Stimulated activated CD4-positive, alpha-beta T cell treated with anti-CD3 and anti-CD28 coated beads, Interleukin-12 subunit alpha, Interleukin-12 subunit beta, amount 100 ng/mL, for 24 hours (primary cell): ENCODE results near the gene BARX1.
"Not testable (repeated sequence)": the region's sequence is repeated elsewhere in the genome, so short reads cannot be mapped to it uniquely, and the experiment has no call there.

ENCODE experiments used
- DNase-seq, 2 experiments: peaks; one replicate each; pipeline ENCODE4 v3.0.0-alpha.2; 2020; ENCODE audit warnings: low read depth in 2 of 2

The BARX1 gene

DNA sequence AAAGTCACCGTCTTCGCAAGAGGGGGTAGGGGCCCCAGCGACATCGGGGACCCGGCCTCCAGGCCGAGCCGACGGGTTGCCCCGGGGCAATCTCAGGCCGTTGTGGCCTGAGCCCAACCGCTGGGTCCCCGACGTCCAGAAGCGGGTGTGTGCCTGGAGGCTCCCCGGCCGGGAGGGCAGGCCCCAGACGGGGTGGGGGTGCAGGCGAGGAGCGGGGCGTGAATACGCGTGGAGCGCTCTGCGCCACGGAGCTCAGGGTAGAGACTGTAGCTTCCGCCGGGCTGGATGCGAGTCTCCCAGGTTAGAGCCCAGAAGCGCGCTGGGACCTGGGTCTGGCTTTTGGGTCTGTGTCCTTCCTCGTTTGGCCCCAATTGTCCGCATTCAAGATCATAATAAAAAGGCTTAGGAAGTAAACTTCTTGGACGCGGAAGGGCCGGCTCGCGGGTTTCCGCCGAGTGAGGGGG lies 3.5 kb downstream of the BARX1 start:
- DNase-seq, result no peak

DNA sequence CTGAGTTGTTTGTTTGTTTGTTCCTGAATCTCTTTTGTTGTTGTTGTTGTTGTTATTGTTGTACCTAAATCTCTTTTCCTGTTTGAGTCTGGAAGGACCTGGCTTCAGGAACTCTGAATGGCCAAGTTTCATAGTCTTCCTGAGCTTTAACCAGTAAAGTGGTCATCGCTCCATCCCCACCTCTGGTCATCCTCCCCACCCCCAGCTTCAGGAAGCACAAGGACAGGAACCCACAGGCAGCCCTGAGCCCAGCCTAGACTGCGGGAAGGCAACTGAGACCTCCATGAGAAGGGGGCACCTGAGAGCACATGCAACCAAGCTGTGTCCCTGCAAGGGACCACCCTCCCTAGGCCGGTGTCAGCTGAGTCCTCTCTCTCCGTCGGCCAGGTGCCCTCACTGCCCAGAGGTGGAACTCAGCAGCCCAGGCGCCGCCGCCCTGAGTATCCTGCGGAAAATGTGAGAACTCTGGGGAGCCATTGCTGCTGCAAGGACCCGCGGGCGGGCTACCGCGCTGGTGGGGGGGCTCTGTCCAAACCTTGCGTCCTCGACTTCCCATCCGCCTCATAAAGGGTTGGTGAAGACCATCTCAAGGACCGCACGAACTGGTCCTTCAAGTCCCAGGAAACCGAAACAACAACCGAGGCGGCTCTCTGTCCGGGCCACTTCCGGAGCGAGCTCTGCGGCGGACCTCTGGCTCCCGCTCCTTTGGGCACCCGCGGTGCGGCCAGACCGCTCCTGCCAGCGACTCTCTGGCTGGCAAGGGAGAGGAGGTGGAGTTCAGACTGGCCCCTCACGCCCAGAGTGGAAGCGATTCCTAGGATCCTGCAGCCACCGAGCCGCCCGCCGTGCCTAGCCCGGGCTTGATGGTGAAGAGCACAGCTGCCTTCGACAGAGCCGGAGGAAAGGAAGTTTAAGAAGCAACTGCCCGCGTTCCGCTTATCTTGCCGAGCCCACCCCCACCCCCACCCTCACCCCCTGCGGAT lies 4.2 kb downstream of the BARX1 start:
- DNase-seq, result no peak

DNA sequence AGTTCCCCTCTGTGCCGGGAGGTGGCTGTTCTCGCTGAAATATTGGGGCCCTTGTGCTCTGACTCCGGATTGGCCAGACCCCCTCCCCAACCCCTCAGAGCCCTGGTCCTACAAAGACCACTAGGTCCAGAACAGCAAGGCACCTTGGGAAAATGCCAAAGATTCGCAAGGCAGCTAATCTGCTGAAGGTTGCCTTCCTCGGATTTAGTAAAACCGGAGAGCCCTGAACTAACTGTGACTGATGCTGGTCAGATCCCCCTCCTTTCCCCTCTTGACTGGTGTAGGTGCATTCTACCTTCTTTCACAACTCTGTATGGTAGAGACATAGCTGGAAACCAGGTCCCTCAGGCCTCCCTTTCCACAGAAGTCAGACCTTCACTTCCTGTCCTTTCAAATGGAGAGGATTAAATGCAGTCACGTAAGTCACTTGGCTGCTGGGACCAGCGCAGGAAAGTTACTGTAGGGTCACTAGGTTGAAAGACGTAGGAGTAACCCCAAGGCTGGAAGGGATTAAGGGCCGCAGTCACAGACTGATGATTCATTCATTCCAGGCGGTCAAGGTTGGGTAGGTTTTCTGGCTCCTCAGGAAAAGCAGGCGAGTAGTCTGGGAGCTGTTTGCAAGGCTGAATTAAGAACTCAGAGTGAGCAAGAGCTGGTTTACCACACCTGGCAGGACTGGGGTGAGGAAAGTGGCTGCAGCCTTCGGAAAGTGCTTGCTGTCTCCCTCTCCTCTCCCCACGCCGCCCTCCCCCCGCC lies 5.3 kb downstream of the BARX1 start:
- DNase-seq, result no peak

DNA sequence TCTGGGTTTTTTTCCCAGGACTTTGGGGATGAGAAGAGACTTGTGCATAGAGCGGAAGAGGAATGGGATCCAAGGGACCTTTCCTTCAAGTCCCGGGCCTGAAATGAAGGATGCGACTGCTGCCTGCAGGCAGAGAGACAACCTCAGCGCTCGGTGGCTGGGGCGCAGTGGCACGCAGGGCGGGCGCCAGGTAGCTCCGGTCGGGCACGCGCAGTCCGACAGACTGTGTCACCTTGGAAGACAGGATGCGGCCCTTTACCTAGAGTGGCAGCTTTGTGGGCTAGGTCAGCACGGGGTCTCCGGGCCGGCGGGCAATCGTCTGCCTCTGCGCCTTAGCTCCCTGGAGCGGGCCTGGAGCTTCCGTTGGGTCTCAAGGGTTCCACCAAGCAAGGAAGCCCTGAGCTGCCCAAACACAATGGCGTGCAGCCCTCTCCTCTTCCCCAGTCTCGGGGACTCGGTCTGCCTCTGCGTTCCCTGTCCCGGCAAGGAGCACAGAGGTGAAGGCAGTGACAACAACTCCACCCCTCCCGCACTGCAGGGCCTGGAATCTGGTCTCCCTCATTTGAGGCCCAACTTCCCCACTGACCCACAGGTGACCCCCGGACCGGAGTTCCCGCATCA lies 6.0 kb downstream of the BARX1 start:
- no peak for DNase-seq

DNA sequence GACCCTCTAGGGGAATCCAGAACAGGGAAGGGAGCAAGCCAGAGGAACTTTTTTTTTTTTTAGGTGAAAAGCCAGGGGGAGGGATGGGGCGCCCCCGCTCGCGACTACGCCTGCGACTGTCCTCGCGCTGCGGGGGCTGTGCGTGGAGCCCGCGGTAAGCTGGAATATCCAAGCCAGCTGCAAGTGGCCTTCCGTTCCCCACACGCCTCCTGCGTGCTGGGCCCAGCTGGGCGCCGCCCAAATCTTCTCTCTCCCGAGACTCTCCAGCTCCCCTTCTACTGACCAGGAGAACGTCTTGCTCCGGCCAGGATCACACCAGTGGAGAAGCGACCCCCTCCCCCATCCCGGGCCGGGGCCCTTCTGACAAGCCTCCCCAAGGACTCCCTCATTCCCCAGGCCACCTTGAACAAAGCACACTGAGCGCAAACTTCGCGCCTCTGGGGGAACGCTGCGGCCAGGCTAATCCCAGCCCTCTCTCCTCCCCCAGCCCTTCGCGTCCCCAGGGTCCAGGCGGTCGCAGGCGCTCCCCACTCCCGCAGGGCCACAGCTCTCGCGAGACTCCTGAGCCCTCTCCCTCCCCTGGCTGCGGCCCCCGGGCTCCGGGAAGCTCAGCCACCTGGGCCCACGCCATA lies 6.6 kb downstream of the BARX1 start:
- DNase-seq, result no peak

DNA sequence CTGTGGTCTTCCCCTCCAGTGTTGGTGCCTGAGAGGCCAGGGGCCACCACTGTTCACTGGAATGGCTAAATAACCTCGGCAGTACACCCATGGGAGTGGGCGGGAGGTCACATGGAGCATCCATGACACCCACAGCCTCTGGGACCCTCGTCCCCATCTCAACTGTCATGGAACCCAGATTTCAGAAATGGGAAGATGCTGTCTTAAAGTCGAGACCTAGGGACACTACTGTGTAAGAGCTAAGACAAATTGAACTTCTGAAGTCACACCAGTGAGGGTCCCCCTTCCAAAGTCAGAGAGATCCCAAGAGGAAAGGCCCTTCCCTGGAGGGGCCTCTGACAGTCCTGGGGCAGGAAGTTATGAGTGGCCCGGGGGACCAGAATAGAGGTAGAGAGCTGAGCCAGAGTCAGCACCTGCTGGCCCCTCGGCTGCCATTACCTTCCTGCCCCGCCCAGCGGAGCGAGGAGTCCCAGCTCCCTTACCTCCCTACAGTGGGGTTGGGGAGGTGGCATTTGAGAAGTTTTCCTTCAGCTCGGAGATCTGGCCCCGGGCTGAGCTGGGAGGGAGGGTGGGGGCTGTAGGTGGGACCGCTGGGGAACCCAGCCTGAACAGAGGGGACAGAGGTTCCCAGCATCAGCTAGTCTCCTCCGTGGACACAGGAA lies 7.6 kb downstream of the BARX1 start:
- no peak for DNase-seq

DNA sequence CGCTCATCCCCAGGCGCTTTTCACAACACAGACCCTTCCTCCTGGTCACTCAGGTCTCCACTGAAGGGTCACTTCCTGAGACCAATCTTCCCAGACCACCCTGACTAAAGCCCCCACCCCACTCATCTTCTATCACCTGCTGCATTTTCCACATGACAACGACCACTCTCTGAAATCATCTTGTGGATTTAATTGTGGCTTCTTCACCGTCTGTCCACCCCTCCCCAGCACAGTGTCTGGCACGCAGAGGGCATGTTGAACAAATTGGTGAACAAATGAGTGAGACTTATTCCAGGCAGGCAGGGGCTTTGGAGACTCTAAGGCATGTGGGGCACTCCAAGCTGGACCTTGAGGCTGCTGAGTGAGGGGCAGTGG lies 8.8 kb downstream of the BARX1 start:
- DNase-seq, result no peak

DNA sequence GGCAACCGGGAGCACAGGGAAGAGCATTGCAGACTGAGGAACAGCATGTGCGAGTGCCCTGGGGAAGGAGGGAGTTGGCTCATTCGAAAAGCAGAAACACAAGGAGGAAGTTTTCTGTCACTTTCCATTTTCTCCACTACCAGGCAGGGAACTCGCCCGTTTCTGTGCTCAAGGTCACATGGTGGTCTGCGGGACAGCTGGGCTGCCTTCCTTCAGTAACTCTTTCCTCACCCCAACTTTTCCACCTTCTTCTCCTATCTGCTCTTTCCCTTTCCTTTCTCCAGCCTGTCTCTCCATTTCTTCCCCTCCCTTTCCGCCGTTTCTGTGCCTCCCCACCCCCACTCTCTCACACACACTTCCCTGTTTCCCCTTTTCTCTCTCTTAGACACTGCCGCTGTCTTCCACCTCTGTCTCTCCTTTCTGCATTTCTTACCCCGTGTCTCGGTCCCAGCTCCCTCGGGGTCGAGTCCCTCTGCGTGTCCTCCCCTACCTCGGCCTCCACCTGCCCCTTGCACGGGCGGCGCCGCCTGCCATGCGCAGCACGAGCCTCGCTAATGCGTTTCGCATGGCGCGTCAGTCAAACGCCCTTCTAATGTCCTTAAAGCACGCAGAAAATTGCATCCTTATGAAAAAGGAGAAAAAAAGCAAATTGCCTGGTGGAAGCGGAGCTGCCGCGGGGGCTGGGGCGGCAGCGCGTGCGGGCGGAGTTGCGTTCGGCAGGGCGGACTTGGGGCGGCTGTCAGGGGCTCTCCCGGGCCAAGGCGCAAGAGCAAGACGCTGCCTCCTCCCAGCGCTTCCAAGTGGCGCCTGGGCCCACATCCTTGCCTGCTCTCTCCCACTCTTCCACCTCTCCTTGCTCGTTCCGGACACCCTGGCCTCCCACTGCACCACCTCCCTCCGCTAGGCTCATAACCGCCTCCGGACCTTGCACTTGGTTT lies 9.5 kb downstream of the BARX1 start:
- DNase-seq, result no peak

DNA sequence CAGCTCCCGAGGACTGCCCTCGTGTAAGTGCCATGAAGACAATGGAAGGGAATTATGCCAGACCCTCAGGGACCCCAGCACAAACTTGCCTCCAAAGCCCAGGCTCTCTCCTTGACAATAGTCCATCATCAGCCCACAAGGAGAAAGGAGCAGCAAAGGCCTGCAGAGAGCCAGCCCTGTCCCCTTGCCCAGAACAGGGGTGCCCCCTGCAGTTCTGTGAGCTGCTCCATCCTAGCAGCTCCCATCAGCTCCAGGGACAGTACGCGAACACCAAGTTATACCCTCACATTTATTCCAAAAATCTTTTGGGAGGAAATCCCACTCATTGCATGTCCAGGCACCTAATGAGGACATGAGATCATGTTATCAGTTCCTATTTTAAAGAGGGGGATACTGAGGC lies 11.1 kb downstream of the BARX1 start:
- DNase-seq, result no peak

DNA sequence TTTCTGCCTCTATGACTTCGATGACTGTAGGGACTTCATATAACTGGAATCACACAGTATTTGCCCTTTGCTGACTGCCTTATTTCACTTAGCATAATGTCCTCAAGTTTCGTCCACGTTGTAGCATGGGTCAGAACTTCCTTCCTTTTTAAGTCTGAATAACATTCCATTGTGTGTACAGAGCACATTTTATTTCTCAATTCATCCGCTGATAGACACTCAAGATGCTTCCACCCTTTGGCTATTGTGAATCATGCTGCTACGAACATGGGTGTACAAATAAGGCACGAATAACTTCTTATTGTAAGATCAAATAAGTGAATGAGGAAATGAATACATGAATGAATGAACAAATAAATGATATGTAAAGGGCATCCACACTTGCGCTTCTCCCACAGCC lies 13.0 kb downstream of the BARX1 start:
- DNase-seq, result no peak

DNA sequence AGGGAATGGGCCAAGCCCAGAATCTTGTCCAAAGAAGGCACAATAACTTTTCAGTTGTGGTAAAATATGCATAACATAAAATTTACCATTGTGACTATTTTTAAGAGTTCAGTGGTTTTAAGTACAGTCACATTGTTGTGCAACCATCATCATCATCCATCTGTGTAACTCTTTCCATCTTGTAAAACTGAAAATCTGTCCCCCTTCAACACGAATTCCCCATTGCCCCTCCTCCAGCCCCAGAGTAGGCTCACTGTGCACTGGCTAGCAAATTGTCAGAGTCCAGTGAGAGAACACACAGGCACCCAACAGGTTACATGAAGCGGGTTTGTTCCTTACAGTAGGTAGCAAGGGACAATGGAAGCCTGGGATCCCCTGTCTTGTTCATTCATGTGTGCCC lies 13.7 kb downstream of the BARX1 start:
- DNase-seq, result no peak

DNA sequence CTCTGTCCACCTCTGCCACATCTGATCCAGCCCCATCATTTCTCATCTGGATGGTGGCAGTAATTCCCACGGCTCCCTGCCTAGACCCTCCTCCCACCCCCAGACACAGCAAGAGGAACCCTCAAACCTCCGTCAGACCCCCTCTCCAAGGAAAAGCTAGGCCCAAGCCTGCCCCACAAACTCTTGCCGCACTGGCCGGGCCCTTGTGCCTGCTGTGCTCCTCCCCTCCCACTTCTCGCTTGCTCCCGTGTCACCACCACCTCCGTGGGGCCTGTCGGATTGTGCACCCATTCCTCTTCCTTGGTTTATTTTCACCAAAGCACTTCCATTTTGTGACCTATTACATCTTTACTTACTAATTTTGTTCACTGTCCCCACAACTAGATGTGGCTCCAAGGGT lies 14.2 kb downstream of the BARX1 start:
- DNase-seq, result no peak

DNA sequence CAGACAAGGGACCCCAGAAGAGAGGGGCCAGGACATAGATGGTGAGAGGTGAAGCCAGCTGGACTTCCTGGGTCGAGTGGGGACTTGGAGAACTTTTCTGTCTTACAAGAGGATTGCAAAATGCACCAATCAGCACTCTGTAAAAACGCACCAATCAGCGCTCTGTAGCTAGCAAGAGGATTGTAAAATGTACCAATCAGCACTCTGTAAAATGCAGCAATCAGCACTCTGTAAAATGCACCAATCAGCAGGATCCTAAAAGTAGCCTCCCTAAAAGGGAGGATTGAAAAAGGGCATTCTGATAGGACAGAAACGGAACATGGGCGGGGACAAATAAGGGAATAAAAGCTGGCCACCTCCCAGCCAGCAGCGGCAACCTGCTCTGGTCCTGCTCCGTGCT lies 15.6 kb downstream of the BARX1 start:
- DNase-seq, result not testable (repeated sequence)

DNA sequence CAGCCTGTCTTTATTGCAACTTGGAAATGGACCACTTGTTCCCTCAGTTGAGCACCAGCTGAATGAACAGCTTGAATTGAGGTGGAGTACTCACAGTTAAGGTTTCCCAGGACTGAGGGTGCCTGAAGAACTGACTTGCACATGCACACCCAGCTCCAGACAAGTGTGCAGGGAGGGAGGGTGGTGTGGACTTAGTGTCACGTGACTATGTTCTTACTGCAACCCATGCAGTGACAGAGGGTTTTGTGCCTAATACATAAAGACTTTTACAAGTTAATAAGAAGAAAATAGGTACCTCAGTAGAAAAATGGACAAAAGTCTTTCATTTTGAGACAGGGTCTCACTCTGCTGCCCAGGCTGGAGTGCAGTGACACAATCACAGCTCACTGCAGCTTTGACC lies 18.0 kb downstream of the BARX1 start:
- no peak for DNase-seq

DNA sequence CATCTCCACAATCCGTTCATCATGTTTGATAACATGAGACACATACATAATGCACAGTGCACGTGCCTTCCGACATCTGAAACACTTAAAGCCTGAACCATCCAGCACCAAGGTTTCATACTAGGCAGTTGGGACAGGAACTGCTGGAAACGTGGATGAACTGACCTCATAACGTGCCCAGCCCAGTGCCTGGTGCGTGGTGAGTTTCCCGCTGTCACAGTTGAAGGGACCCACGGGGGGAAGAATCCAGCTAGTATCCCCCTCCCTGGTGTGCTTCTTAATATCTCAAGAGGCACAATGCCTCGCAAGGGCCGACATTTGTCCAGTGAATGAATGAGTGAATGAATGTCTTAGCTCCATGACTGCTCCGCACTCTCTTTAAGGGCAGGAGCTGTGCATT lies 23.2 kb downstream of the BARX1 start:
- no peak for DNase-seq

DNA sequence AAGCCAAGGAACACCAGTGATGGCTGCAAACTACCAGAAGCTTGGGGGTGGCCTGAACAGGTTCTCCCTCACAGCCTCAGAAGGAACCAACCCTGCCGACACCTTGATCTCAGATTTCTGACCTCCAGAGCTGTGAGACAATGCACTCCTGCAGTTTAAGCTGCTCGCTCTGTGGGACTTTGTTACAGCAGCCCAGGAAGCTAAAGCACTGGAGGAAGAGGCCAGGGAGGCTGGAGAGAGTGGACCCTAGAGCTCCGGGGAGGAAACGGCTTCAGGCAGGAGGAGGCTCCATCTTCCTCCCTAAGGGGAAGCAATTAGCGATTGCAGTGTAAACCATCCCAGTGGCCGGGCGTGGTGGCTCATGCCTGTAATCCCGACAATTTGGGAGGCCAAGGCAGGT lies 25.1 kb downstream of the BARX1 start:
- DNase-seq, result no peak

DNA sequence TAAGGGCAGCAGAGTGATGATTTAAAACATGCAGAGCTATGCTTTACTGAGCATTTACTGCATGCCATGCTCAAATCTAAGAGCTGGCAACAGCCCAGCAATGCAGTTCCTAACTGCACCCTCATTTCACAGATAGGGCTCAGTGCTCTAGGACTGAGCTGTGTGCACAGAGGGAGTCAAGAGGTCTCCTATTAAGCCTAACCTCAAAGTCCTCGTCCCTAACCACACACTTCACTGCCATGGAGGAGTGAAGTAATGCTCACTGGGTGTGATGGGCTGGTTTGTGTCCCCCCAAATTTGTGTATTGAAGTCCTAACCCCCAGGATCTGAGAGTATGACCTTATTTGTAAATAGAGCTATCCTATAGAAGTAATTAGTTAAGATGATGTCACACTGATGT lies 25.9 kb downstream of the BARX1 start:
- DNase-seq, result no peak

DNA sequence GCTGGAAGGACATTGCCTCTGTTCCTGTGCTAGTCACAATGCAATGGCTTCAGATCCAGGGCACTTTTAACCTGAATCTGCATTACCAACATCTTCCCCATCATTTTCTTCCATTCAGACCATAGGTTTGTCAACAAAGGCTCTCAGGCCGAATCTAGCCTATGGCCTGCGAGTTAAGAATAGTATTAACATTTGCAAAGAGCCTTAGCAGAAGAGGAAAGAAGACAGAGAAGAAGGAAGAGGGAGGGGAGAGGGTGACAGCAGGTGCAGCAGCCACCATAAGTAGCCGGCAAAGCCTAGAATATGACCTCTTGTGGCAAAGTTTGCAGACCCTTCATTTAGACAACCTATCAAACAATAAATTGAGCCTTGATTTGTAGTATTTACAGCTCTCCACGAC lies 32.6 kb downstream of the BARX1 start:
- no peak for DNase-seq

DNA sequence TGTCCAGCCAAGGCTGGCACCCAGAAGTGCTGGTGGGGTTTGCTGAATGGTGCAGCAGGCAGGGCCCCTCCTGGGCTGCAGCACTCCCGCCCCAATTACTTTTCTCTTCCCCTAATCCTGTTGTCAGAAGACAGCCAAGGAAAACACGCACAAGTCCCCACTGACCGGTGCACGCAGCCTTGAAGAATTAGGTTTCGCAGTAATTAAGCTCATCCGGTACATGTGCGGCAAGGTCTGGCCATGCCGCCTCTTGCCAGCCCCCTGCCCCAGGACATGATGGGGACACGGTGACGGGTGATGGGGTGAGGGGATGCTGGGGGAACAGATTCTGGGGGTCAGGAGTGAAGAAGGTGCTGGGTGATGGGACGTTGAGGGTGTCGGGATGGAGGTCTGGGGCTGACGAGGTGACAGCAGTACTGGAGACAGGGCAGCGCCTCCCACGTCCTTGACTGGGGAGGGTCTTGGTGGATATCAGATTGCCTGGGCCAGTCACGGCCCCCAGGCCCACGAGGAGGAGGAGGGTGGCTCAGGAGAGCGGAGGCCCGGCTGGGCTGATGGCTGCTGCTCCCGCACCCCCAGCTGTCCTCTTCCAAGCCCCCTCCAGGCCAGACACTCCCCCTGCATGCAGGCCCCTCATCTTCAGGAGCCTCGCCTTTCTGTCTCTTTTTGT lies 34.9 kb downstream of the BARX1 start:
- no peak for DNase-seq

DNA sequence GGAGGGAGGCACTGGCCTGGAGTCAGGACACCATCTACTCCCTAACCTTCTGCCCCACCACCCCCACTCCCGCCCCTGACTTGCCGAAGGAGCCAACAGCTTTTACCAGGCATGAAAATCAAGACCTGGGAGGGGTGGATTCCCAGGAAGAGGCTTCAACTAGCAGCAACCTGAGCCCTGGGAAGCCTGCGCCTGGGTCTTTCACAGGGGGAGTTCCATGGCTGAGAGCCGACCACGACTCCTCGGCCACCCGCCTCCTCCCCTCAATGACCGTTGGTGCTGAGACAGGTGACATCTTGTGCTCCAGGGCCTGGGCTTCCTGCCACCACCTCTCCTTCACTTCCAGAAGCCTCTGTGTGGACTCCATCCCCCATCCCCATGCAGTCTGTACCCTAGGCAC lies 37.1 kb downstream of the BARX1 start:
- DNase-seq, result no peak
